Upper lobe of left lung (tissue), 6 donors: ENCODE results near the gene RTP4. TPM values are rescaled to one million over a fixed set of nuclear protein-coding genes. Genes with fewer than 3 reads are reported as not detected.

ENCODE experiments used
- ATAC-seq, 2 donors: fragments of 200-7000 bp; cut with Tn5 transposase; one replicate each; pipeline ENCODE4 v1.9.1; 2022; ENCODE audit warnings: mild to moderate bottlenecking in 2 of 2, moderate library complexity in 2 of 2; ENCODE audit not compliant: low FRiP score in 2 of 2
- DNase-seq, 2 donors: peaks; one replicate each; pipeline ENCODE4 v3.0.0-alpha.2; 2019 to 2020
- H3K27ac ChIP-seq, 4 donors: fragments of 200-600 bp; sonication (generic); one replicate each; pipeline ENCODE4 v1.5.1; 2016 to 2019
- H3K27me3 ChIP-seq, 4 donors: fragments of 200-600 bp; sonication (generic); one replicate each; pipeline ENCODE4 v1.5.1; 2017 to 2019
- H3K36me3 ChIP-seq, 4 donors: fragments of 200-600 bp; sonication (generic); one replicate each; pipeline ENCODE4 v1.5.1; 2016 to 2019
- H3K4me1 ChIP-seq, 4 donors: fragments of 200-600 bp; sonication (generic); one replicate each; pipeline ENCODE4 v1.5.1; 2018 to 2019
- H3K4me3 ChIP-seq, 4 donors: fragments of 200-600 bp; sonication (generic); one replicate each; pipeline ENCODE4 v1.5.1; 2017 to 2019; ENCODE audit warnings: mild to moderate bottlenecking in 2 of 4, moderate library complexity in 1 of 4
- H3K9me3 ChIP-seq, 4 donors: fragments of 200-600 bp; sonication (generic); one replicate each; pipeline ENCODE4 v1.5.1; 2018 to 2019
- EP300 ChIP-seq, 4 donors: sonication (generic); formaldehyde crosslinking; IDR thresholded peaks; one replicate each; pipeline ENCODE4 v1.5.1; 2017; ENCODE audit warnings: antibody characterized with exemption in 4 of 4, control low read depth in 2 of 4
- POLR2A ChIP-seq, 4 donors: fragments of 450-650 bp; IDR thresholded peaks; one replicate each; pipeline ENCODE4 v1.5.1; 2016 to 2017; ENCODE audit warnings: antibody characterized with exemption in 4 of 4, mild to moderate bottlenecking in 2 of 4
- POLR2AphosphoS5 ChIP-seq, 2 donors: sonication (generic); formaldehyde crosslinking; IDR thresholded peaks; one replicate each; pipeline ENCODE4 v1.5.1; 2017; ENCODE audit warnings: antibody characterized with exemption in 2 of 2
- WGBS, 2 donors: methylation state at CpG; one replicate each; pipeline ENCODE4 v1.1.5; 2017 to 2018; 5-methylcytosine and 5-hydroxymethylcytosine counted together
- total RNA-seq, 6 donors: library from RNA; depleted of rRNA in 4 of 6; stranded (reverse); fragments of >200 nt in 4 of 6; gene quantifications; one replicate each; pipeline versions ENCODE4 v1.1.0 to v1.2.1, GENCODE V29; 2016 to 2021
- TF ChIP-seq, protein P1 (sequence below), 6 experiments: fragments of 450-650 bp in 4 of 6; fragments of 200-600 bp in 2 of 6; sonication (generic) in 2 of 6; IDR thresholded peaks; one replicate each; pipeline ENCODE4 v1.5.1; 2016 to 2019; ENCODE audit warnings: antibody characterized with exemption in 6 of 6
- donor health status: DM: no; HTN: no; CAD: no; lungs with moderate emphysema.
- donor health status: DM: no; HTN: yes; CAD: no; lungs with severe emphysema.

The RTP4 gene
- total RNA-seq, 6 donors from 2014 or later = 0.89 to 7.3 (median 4.6) TPM

DNA sequence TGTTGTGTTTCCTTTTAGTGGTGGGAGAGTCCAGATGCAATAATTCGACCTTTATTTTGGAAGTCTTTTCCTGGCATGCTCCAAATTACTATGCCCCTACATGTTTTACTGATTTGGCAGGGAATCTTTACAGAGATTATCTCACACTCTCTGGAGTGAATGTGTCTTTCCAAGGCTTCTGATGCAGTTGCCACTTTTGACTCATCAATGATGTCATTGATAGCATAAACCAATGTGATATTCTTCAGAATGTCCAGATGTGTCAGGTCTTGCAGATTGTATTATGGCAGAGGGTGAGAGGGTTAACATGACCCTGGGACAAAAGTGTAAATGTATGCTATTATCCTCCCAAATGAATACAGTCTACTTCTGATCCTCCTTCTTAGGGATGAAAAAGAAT, 9.7 kb downstream of the RTP4 start:
- DNase-seq (no peak), ATAC-seq (no peak)
- WGBS, 2 donors = 88 to 89% methylated on average over 1 of the region's 1 CpG
- no peak overlapping the region for H3K27ac ChIP-seq
- no peaks in the 10 kb centered on the region for H3K4me1 ChIP-seq
- TF ChIP-seq, protein P1, sequence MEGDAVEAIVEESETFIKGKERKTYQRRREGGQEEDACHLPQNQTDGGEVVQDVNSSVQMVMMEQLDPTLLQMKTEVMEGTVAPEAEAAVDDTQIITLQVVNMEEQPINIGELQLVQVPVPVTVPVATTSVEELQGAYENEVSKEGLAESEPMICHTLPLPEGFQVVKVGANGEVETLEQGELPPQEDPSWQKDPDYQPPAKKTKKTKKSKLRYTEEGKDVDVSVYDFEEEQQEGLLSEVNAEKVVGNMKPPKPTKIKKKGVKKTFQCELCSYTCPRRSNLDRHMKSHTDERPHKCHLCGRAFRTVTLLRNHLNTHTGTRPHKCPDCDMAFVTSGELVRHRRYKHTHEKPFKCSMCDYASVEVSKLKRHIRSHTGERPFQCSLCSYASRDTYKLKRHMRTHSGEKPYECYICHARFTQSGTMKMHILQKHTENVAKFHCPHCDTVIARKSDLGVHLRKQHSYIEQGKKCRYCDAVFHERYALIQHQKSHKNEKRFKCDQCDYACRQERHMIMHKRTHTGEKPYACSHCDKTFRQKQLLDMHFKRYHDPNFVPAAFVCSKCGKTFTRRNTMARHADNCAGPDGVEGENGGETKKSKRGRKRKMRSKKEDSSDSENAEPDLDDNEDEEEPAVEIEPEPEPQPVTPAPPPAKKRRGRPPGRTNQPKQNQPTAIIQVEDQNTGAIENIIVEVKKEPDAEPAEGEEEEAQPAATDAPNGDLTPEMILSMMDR (IDR thresholded peaks at IDR 0.05) = no peak
- TF ChIP-seq POLR2AphosphoS5 (IDR thresholded peaks at IDR 0.05) (no peak), EP300 (IDR thresholded peaks at IDR 0.05) (no peak), POLR2A (IDR thresholded peaks at IDR 0.05) (no peak)
- H3K36me3 ChIP-seq = no peaks in the 10 kb centered on the region
- H3K27me3 ChIP-seq = no peaks in the 10 kb centered on the region
- no peak overlapping the region for H3K4me3 ChIP-seq
- no peaks in the 10 kb centered on the region for H3K9me3 ChIP-seq

DNA sequence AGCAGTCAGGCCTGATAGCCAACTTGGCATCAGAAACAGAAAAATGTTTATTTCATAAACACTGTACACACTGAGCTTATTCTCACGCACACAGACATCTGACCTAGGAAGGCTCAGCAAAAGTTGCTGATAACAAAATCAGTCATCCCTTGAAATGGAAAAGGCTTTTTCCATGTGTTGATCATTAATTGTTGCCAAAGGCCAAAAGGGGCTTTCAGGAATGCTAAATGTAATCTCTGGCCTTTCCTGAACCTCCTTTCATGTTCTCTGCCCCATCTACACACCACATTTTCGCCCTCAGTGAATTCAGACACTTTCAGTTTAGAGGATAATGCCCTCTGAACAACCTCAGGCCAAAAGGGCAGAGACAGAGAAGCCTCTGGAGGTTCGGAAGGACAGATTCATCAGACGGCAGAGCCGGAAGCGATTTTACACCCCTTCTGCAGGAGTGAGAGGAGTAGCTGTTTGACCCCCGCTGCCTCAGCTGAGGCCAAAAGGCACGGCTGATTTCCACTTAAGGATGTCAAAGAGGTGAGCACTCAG, 14.5 kb downstream of the RTP4 start:
- Histone ChIP-seq H3K36me3 (no peaks in the 10 kb centered on the region), H3K4me3 (no peak overlapping the region), H3K4me1 (no peaks in the 10 kb centered on the region), H3K27me3 (no peaks in the 10 kb centered on the region), H3K27ac (no peak overlapping the region), H3K9me3 (no peaks in the 10 kb centered on the region)
- no peak for DNase-seq
- TF ChIP-seq EP300 (IDR thresholded peaks at IDR 0.05) (no peak), POLR2AphosphoS5 (IDR thresholded peaks at IDR 0.05) (no peak), POLR2A (IDR thresholded peaks at IDR 0.05) (no peak)
- TF ChIP-seq, protein P1 (IDR thresholded peaks at IDR 0.05) = no peak
- no peak for ATAC-seq
- 54 to 62% methylated on average over 8 of the region's 8 CpGs for WGBS, 2 donors

- WGBS, 2 donors = 83 to 95% methylated on average over 4 of the region's 4 CpGs
- H3K36me3 ChIP-seq = no peaks in the 10 kb centered on the region
- TF ChIP-seq EP300 (IDR thresholded peaks at IDR 0.05) (no peak), POLR2A (IDR thresholded peaks at IDR 0.05) (no peak), POLR2AphosphoS5 (IDR thresholded peaks at IDR 0.05) (no peak)
- TF ChIP-seq, protein P1 (IDR thresholded peaks at IDR 0.05) = no peak
- H3K9me3 ChIP-seq = no peaks in the 10 kb centered on the region
- no peaks in the 10 kb centered on the region for H3K4me1 ChIP-seq
- no peak overlapping the region for H3K4me3 ChIP-seq
- no peak for DNase-seq
- no peaks in the 10 kb centered on the region for H3K27me3 ChIP-seq
- no peak overlapping the region for H3K27ac ChIP-seq
- no peak for ATAC-seq
These were observed 15.1 kb downstream of the RTP4 start for GRCh38 chr3:187383246-187383645.

- H3K4me1 ChIP-seq = no peaks in the 10 kb centered on the region
- ATAC-seq = no peak
- no peaks in the 10 kb centered on the region for H3K36me3 ChIP-seq
- no peaks in the 10 kb centered on the region for H3K9me3 ChIP-seq
- no peaks in the 10 kb centered on the region for H3K27me3 ChIP-seq
- no peak for TF ChIP-seq POLR2A (IDR thresholded peaks at IDR 0.05)
- no peak for TF ChIP-seq EP300 (IDR thresholded peaks at IDR 0.05)
- TF ChIP-seq, protein P1 (IDR thresholded peaks at IDR 0.05) = no peak
- no peak for TF ChIP-seq POLR2AphosphoS5 (IDR thresholded peaks at IDR 0.05)
- H3K27ac ChIP-seq = no peak overlapping the region
- no peak for DNase-seq
- WGBS, 2 donors = 50 to 71% methylated on average over 1 of the region's 1 CpG
- no peak overlapping the region for H3K4me3 ChIP-seq
These were observed 17.1 kb downstream of the RTP4 start for GRCh38 chr3:187385296-187385695.

GRCh38 chr3:187396661-187397060, 28.5 kb downstream of the RTP4 start:
- TF ChIP-seq, protein P1 (IDR thresholded peaks at IDR 0.05) = no peak
- TF ChIP-seq POLR2AphosphoS5 (IDR thresholded peaks at IDR 0.05) (no peak), POLR2A (IDR thresholded peaks at IDR 0.05) (no peak)
- H3K4me1 ChIP-seq = no peaks in the 10 kb centered on the region
- no peaks in the 10 kb centered on the region for H3K36me3 ChIP-seq
- no peak for DNase-seq
- H3K27ac ChIP-seq = no peak overlapping the region
- no peaks in the 10 kb centered on the region for H3K9me3 ChIP-seq
- no peak for ATAC-seq
- WGBS, 2 donors = 50 to 72% methylated on average over 1 of the region's 1 CpG
- no peaks in the 10 kb centered on the region for H3K27me3 ChIP-seq
- no peak overlapping the region for H3K4me3 ChIP-seq
